ENCODE data around the gene DDX4. TPM values are rescaled to one million over a fixed set of nuclear protein-coding genes. Genes with fewer than 3 reads are reported as not detected.

Gene DDX4
- total RNA-seq, 1 donor from 2014 or later = not detected

DNA sequence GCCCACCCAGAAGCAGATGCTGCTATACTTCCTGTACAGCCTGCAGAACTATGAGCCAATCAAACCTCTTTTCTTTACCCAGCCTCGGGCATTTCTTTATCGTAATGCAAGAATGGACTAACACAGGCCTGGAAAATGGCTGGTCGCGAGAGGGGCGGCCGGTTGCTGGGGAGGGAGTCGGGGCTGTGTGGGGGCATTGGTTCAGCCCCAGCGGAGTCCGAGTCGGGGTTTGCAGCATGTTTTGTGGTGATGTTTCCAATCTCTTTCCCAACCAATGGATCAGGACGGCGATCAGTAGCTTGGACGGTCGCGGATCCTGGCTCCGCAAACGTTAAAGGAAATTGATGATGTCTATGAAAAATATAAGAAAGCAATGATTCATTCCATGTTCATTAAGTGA is 94.6 kb downstream of the DDX4 start:
- Mint-ChIP-seq H3K4me3 (no peak overlapping the region), H3K27me3 (ENCODE audit: low read depth) (no peaks in the 10 kb centered on the region)

DNA sequence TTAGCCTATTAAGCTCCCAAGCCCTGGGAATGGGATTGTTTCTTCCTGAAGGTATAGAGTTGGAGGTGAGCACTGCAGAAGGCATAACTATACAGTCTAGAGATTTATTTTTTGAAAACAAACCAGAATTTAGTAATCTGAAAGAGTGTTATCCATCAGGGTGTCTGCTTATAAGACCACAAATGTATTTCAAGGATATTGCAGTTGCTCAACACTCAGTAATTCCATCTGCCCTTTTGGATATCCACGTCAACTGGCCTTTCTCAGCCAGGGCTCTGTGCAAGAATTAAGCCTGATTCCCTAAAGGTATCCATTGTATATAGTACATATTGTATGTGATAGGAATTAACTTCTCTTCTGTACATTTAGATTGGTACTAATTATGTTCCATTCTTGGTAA is 98.3 kb downstream of the DDX4 start:
- TF ChIP-seq, protein P1, sequence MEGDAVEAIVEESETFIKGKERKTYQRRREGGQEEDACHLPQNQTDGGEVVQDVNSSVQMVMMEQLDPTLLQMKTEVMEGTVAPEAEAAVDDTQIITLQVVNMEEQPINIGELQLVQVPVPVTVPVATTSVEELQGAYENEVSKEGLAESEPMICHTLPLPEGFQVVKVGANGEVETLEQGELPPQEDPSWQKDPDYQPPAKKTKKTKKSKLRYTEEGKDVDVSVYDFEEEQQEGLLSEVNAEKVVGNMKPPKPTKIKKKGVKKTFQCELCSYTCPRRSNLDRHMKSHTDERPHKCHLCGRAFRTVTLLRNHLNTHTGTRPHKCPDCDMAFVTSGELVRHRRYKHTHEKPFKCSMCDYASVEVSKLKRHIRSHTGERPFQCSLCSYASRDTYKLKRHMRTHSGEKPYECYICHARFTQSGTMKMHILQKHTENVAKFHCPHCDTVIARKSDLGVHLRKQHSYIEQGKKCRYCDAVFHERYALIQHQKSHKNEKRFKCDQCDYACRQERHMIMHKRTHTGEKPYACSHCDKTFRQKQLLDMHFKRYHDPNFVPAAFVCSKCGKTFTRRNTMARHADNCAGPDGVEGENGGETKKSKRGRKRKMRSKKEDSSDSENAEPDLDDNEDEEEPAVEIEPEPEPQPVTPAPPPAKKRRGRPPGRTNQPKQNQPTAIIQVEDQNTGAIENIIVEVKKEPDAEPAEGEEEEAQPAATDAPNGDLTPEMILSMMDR (IDR thresholded peaks at IDR 0.05; ENCODE audit: unreplicated experiment) = no peak
- Mint-ChIP-seq H3K9me3 (peaks cover 7% of the 10 kb centered on the region), H3K27ac (no peak overlapping the region), H3K27me3 (ENCODE audit: low read depth) (no peaks in the 10 kb centered on the region), H3K4me3 (no peak overlapping the region), H3K4me1 (no peaks in the 10 kb centered on the region), H3K36me3 (no peaks in the 10 kb centered on the region)
- no peak for DNase-seq (ENCODE audit: low spot score in 2 of 2, unreplicated experiment in 2 of 2)

More for the DNA sequence above, 94.6 kb downstream of the DDX4 start:
- H3K27ac Mint-ChIP-seq = no peak overlapping the region
- no peaks in the 10 kb centered on the region for H3K4me1 Mint-ChIP-seq
- TF ChIP-seq, protein P1 (IDR thresholded peaks at IDR 0.05; ENCODE audit: unreplicated experiment) = no peak
- H3K36me3 Mint-ChIP-seq = no peaks in the 10 kb centered on the region
- H3K9me3 Mint-ChIP-seq = peaks cover 7% of the 10 kb centered on the region
- DNase-seq (ENCODE audit: low spot score in 2 of 2, unreplicated experiment in 2 of 2) = no peak

DNA sequence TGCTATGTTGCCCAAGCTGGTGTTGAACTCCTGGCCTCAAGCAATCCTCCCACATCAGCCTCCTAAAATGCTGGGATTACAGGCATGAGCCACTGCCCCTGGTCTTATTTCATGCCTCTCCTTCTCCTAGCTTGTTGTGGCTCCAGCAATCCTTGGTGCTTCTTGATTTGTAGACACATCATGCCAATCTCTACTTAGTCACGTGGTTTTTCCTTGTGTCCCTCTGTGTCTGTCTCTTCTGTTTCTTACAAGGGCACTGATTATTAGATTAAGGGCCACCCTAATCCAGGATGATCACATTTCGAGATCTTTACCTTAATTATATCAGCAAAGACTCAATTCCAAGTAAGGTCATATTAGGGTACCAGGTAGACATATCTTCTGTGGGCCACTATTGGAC is 104.1 kb downstream of the DDX4 start:
- no peaks in the 10 kb centered on the region for H3K27me3 Mint-ChIP-seq (ENCODE audit: low read depth)
- no peaks in the 10 kb centered on the region for H3K4me1 Mint-ChIP-seq
- no peak overlapping the region for H3K4me3 Mint-ChIP-seq
- H3K36me3 Mint-ChIP-seq = no peaks in the 10 kb centered on the region
- H3K27ac Mint-ChIP-seq = no peak overlapping the region
- TF ChIP-seq, protein P1 (IDR thresholded peaks at IDR 0.05; ENCODE audit: unreplicated experiment) = no peak
- H3K9me3 Mint-ChIP-seq = peaks cover 27% of the 10 kb centered on the region
- no peak for DNase-seq (ENCODE audit: low spot score in 2 of 2, unreplicated experiment in 2 of 2)

DNA sequence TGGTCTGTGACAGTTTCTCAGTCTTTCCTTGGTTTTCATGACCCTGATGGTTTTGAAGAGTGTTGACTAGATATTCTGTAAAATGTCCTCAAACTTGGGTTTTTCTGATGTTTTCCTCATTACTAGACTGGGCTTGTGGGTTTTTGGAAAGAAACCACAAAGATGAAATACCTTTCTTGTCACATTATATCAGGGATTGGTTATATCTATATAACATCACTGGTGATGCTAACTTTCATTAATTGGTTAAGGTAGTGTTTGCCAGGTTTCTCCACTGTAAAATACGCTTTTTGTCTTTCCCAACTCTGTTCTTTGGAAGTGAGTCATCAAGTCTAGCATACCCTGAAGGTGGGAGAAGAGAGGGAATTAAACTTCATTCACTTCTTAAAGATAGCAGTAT is 110.0 kb downstream of the DDX4 start:
- Mint-ChIP-seq H3K27ac (no peak overlapping the region), H3K4me1 (no peaks in the 10 kb centered on the region), H3K36me3 (no peaks in the 10 kb centered on the region), H3K4me3 (no peak overlapping the region), H3K27me3 (ENCODE audit: low read depth) (no peaks in the 10 kb centered on the region), H3K9me3 (peaks cover 25% of the 10 kb centered on the region)
- DNase-seq (ENCODE audit: low spot score in 2 of 2, unreplicated experiment in 2 of 2) = no peak
- TF ChIP-seq, protein P1 (IDR thresholded peaks at IDR 0.05; ENCODE audit: unreplicated experiment) = no peak

DNA sequence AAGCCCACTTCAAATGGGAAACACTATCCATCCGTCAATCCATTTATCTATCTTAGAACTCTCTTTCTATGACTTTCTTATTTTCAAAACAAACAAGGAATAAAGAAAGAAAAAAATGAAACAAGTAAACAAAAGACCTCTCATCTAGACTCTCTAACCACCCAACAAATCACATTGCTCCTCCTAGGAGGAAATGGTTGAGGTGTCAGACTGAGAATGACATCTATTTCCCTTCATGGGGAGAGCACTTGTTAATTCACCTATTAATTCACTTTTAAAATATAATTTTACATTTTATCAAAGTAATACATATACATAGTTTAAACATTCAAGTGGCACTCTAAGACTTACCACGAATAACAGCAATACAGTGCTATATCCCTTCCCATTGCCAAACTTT is 110.9 kb downstream of the DDX4 start:
- Mint-ChIP-seq H3K4me1 (peaks cover 9% of the 10 kb centered on the region), H3K27ac (no peak overlapping the region), H3K36me3 (no peaks in the 10 kb centered on the region), H3K4me3 (no peak overlapping the region), H3K9me3 (peaks cover 18% of the 10 kb centered on the region), H3K27me3 (ENCODE audit: low read depth) (no peaks in the 10 kb centered on the region)
- TF ChIP-seq, protein P1 (IDR thresholded peaks at IDR 0.05; ENCODE audit: unreplicated experiment) = no peak
- no peak for DNase-seq (ENCODE audit: low spot score in 2 of 2, unreplicated experiment in 2 of 2)
